NB4 (cell line): Measurements from ENCODE around the gene SMIM35.

Experiments
- DNase-seq: peaks from one replicate; pipeline ENCODE4 v3.0.0; 2010; ENCODE audit warnings: low read depth
- H3K4me3 ChIP-seq: one replicate; pipeline ENCODE4 v1.5.1; 2011; ENCODE audit warnings: mild to moderate bottlenecking, low read depth, low read length, moderate library complexity
- CTCF ChIP-seq: IDR thresholded peaks from one replicate; pipeline ENCODE4 v1.5.1; 2012; ENCODE audit warnings: low read depth, low read length
- MAX ChIP-seq: IDR thresholded peaks from 2 replicates; pipeline ENCODE4 v1.6.1; 2011; ENCODE audit warnings: low read depth, low read length
- MYC ChIP-seq: IDR thresholded peaks from 2 replicates; pipeline ENCODE4 v1.6.1; 2011; ENCODE audit warnings: low read depth, low read length
- POLR2A ChIP-seq: IDR thresholded peaks from 2 replicates; pipeline ENCODE4 v1.6.1; 2011; ENCODE audit warnings: mild to moderate bottlenecking; ENCODE audit not compliant: insufficient read length; ENCODE audit errors: extremely low read depth

The SMIM35 gene

GRCh38 chr11:118117790-118118601 lies 31.2 kb upstream of the SMIM35 start:
- no peak overlapping the region for H3K4me3 ChIP-seq
- no peak for DNase-seq
- no peak for TF ChIP-seq MYC
- TF ChIP-seq POLR2A = no peak
- TF ChIP-seq CTCF = no peak
- TF ChIP-seq MAX = no peak

GRCh38 chr11:118115048-118115447 lies 28.3 kb upstream of the SMIM35 start:
- no peak for TF ChIP-seq CTCF
- TF ChIP-seq POLR2A = no peak
- TF ChIP-seq MYC = no peak
- no peak for TF ChIP-seq MAX
- DNase-seq = no peak
- H3K4me3 ChIP-seq = no peak overlapping the region

- peak; percentile 29 for DNase-seq
- no peak overlapping the region for H3K4me3 ChIP-seq
- no peak for TF ChIP-seq MAX
- TF ChIP-seq POLR2A = no peak
- no peak for TF ChIP-seq MYC
- TF ChIP-seq CTCF = no peak
Measured at GRCh38 chr11:118114266-118114665, 27.5 kb upstream of the SMIM35 start.

- no peak overlapping the region for H3K4me3 ChIP-seq
- TF ChIP-seq MAX = no peak
- TF ChIP-seq POLR2A = no peak
- no peak for TF ChIP-seq MYC
- no peak for TF ChIP-seq CTCF
- no peak for DNase-seq
Measured at GRCh38 chr11:118112711-118113430, 26.1 kb upstream of the SMIM35 start.

- no peak overlapping the region for H3K4me3 ChIP-seq
- no peak for TF ChIP-seq MYC
- no peak for TF ChIP-seq POLR2A
- no peak for TF ChIP-seq CTCF
- DNase-seq = no peak
Measured at GRCh38 chr11:118111744-118112035, 24.9 kb upstream of the SMIM35 start.
